ENCODE data around the gene PAK5.

PAK5 gene

GRCh38 chr20:9838378-9839295 lies at the start of gene PAK5:
TSS of gene PAK5 (minus strand) at chr20:9839076. CDS start at chr20:9644328, 194,748 bp downstream.
- no peak for DNase-seq

GRCh38 chr20:9887706-9888105 lies 48.8 kb upstream of the PAK5 start:
- no peak for DNase-seq

- DNase-seq: no peak
These were observed 47.4 kb upstream of the PAK5 start for GRCh38 chr20:9886227-9886626.

GRCh38 chr20:9884666-9885065 lies 45.8 kb upstream of the PAK5 start:
- DNase-seq: no peak

GRCh38 chr20:9884061-9884460 lies 45.2 kb upstream of the PAK5 start:
- no peak for DNase-seq

GRCh38 chr20:9877932-9878495 lies 39.1 kb upstream of the PAK5 start:
- DNase-seq: no peak

- DNase-seq: no peak
These were observed 28.5 kb upstream of the PAK5 start for GRCh38 chr20:9867196-9867980.

GRCh38 chr20:9852566-9852965 lies 13.7 kb upstream of the PAK5 start:
- DNase-seq: no peak

GRCh38 chr20:9839626-9840025 lies 750 bp upstream of the PAK5 start:
- no peak for DNase-seq

- no peak for DNase-seq
These were observed 870 bp downstream of the PAK5 start for GRCh38 chr20:9838035-9838377.

GRCh38 chr20:9837634-9838033 lies 1.2 kb downstream of the PAK5 start:
- DNase-seq: no peak

GRCh38 chr20:9835302-9835701 lies 3.6 kb downstream of the PAK5 start:
- no peak for DNase-seq

- no peak for DNase-seq
These were observed 7.8 kb downstream of the PAK5 start for GRCh38 chr20:9831032-9831431.

- DNase-seq: no peak
These were observed 9.0 kb downstream of the PAK5 start for GRCh38 chr20:9829835-9830234.

- no peak for DNase-seq
These were observed 21.2 kb downstream of the PAK5 start for GRCh38 chr20:9817654-9818053.

GRCh38 chr20:9815632-9816031 lies 23.2 kb downstream of the PAK5 start:
- DNase-seq: no peak

- no peak for DNase-seq
These were observed 28.1 kb downstream of the PAK5 start for GRCh38 chr20:9810738-9811137.

GRCh38 chr20:9809271-9809670 lies 29.6 kb downstream of the PAK5 start:
- no peak for DNase-seq

GRCh38 chr20:9808166-9808565 lies 30.7 kb downstream of the PAK5 start:
- DNase-seq: no peak

GRCh38 chr20:9807136-9807535 lies 31.7 kb downstream of the PAK5 start:
- no peak for DNase-seq

- no peak for DNase-seq
These were observed 38.5 kb downstream of the PAK5 start for GRCh38 chr20:9800421-9800820.

GRCh38 chr20:9794831-9795230 lies 44.0 kb downstream of the PAK5 start:
- DNase-seq: no peak

GRCh38 chr20:9792674-9793073 lies 46.2 kb downstream of the PAK5 start:
- DNase-seq: no peak

- DNase-seq: no peak
These were observed 49.7 kb downstream of the PAK5 start for GRCh38 chr20:9789131-9789530.

Measured in activated T-cell treated with anti-CD3 and anti-CD28 coated beads for 4 hours (primary cell).